Measurements from ENCODE around the gene DUS2. TPM values are rescaled to one million over a fixed set of nuclear protein-coding genes. Genes with fewer than 3 reads are reported as not detected.
A peak's percentile ranks its signal among the peaks of the same experiment; 100 is the strongest.

Gene DUS2
- total and polyA plus RNA-seq, 4 donors: 3.0 to 13.1 (median 7.1) TPM

DNA sequence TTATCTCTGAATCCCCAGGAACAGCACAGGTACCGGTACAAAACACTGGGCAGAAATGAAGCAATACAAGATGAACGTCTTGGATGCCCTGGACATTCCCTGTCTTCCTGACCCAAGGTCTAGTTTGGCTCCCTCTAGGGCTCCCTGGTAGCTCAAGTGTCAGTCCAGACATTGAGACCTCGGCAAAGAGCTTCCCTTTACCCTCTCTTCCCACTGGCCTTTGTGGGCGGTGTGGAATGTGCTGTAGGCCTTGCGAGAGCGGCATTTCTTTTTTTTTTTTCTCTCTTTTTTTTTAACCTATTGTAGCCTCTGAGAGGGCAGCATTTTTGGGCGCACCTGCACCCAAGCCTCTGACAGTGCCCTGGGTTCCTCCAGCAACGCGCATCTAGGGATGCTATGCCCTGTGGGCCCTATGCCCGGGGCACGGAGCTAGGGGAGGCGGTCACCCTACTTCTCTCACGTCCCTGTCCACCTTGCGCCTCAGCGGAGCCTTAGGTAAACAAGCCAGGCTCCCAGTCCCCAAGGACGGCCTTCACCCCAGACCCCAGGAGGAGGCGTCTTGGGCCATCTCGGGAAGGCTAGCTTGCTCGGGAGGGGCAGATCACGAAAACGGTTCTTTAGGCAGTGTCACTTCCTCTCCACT lies 60.9 kb downstream of the DUS2 start:
- H3K9me3 ChIP-seq (ENCODE audit: control insufficient read depth, low read length): no peaks in the 10 kb centered on the region
- peak in 1 of 2 donors; percentile 80 for DNase-seq
- H3K36me3 ChIP-seq (ENCODE audit: control insufficient read depth in 1 of 2, insufficient read depth in 2 of 2, low read length in 1 of 2): no peaks in the 10 kb centered on the region
- 14 to 15% methylated on average over 21 of the region's 21 CpGs for WGBS, 2 donors
- H3K4me1 ChIP-seq (ENCODE audit: control insufficient read depth in 1 of 2, insufficient read depth in 2 of 2, low read length in 2 of 2): no peaks in the 10 kb centered on the region
- no peaks in the 10 kb centered on the region for H3K27me3 ChIP-seq (ENCODE audit: control insufficient read depth in 1 of 2, insufficient read depth in 2 of 2, low read length in 1 of 2)
- no peak for ATAC-seq (ENCODE audit: low FRiP score)
- H3K27ac ChIP-seq (ENCODE audit: low read depth in 1 of 2, low read length in 2 of 2): peak overlapping the region; percentile 88 to 93
- intact Hi-C loops (cut with DNase I): loop anchor here (5.0 to 10.0 kb wide), 2 partner anchors 148 to 151 kb away; partner anchors contain the start of gene ESRP2 (in 1 of the 2)
- H3K4me3 ChIP-seq (ENCODE audit: low read length in 2 of 2): peak overlapping the region in 1 of 2 donors; percentile 49

DNA sequence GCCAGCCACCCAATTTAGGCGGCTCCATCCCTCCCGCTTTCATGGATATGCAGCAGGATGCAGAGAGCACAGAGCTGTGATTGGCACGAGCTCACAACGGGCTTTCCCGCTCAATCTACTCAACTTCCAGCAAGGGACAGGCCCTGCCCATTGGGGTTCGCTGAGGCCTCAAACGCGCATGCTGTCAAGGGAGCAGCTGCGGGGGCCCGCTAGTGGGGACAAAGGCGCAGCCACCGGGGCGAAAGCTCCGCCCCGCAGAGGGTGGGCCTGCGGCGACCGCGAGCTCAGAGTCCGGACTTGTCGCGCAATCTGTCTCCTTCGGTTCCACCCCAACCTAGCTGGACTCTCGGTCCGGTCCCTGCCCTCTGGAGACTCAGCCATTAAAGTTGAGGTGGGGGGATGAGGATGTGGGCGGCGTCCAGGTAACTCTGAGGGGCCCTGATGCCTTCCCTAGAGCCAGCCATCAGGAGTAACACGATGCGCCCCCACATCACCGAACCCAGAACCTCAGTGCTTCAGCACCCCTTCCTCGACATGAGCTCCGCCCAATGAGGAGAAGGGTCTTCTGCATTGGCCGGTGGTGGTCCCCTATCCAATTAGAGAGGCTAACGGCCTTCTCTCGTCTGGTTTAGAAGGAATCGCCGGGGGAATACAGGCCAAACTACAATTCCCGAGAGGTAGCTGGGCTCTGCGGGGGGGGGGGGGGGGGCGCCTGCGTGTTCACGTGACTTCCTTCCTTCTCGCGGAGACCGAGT lies 61.6 kb downstream of the DUS2 start:
- Histone ChIP-seq H3K9me3 (ENCODE audit: control insufficient read depth, low read length) (no peaks in the 10 kb centered on the region), H3K27ac (ENCODE audit: low read depth in 1 of 2, low read length in 2 of 2) (peak overlapping the region; percentile 88 to 93), H3K4me1 (ENCODE audit: control insufficient read depth in 1 of 2, insufficient read depth in 2 of 2, low read length in 2 of 2) (no peaks in the 10 kb centered on the region), H3K36me3 (ENCODE audit: control insufficient read depth in 1 of 2, insufficient read depth in 2 of 2, low read length in 1 of 2) (no peaks in the 10 kb centered on the region), H3K27me3 (ENCODE audit: control insufficient read depth in 1 of 2, insufficient read depth in 2 of 2, low read length in 1 of 2) (no peaks in the 10 kb centered on the region), H3K4me3 (ENCODE audit: low read length in 2 of 2) (peak overlapping the region; percentile 42 to 49)
- ATAC-seq (ENCODE audit: low FRiP score): peak; percentile 91
- WGBS, 2 donors: 0% methylated on average over 41 to 45 of the region's 45 CpGs
- intact Hi-C loops (cut with DNase I): loop anchor here (5.0 to 10.0 kb wide), 2 partner anchors 148 to 150 kb away; partner anchors contain the start of gene ESRP2 (in 1 of the 2)
- peak; percentile 94 to 96 for DNase-seq

DNA sequence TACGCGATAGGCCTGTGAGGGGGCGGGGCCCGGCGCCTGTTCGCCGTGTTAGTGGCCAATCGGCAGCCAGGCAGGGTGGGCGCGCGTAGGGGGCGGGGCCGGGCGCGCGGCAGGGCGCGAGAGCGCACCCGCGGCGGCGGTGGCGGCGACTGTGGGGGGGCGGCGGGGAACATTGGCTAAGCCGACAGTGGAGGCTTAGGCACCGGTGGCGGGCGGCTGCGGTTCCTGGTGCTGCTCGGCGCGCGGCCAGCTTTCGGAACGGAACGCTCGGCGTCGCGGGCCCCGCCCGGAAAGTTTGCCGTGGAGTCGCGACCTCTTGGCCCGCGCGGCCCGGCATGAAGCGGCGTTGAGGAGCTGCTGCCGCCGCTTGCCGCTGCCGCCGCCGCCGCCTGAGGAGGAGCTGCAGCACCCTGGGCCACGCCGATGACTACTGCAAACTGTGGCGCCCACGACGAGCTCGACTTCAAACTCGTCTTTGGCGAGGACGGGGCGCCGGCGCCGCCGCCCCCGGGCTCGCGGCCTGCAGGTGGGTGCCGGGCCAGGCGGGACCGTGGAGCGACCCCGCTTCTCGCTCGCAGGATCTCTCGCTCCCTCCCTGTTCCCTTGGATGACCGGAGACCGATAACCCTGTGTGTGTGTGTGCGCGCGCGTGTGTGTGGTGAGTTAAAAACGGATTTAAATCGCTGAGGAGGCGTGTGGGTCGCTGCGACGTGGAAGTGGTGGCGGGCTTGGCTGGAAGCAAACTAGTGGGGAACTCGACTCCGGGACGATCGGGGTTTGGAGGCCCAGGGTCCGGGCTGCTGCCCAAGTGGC lies 62.4 kb downstream of the DUS2 start, which contains the start of gene NFATC3:
NFATC3 (plus strand) TSS at position 112 of the 813 bp plus-strand sequence; CDS start at position 424, 312 bp downstream.
- intact Hi-C loops (cut with DNase I): loop anchor here in 1 of 2 donors (10.0 kb wide), 1 partner anchor 149 kb away; the partner anchor contains the start of gene ESRP2
- H3K9me3 ChIP-seq (ENCODE audit: control insufficient read depth, low read length): no peaks in the 10 kb centered on the region
- peak within 1 kb of the TSS; percentile 78 to 81 for H3K4me3 ChIP-seq (ENCODE audit: low read length in 2 of 2)
- H3K27me3 ChIP-seq (ENCODE audit: control insufficient read depth in 1 of 2, insufficient read depth in 2 of 2, low read length in 1 of 2): no peaks in the 10 kb centered on the region
- DNase-seq (peak; percentile 99 to 100), ATAC-seq (ENCODE audit: low FRiP score) (peak; percentile 96)
- no peaks in the 10 kb centered on the region for H3K36me3 ChIP-seq (ENCODE audit: control insufficient read depth in 1 of 2, insufficient read depth in 2 of 2, low read length in 1 of 2)
- H3K27ac ChIP-seq (ENCODE audit: low read depth in 1 of 2, low read length in 2 of 2): peak within 1 kb of the TSS; percentile 88 to 93
- 0% methylated on average over 97 to 104 of the region's 104 CpGs for WGBS, 2 donors
- no peaks in the 10 kb centered on the region for H3K4me1 ChIP-seq (ENCODE audit: control insufficient read depth in 1 of 2, insufficient read depth in 2 of 2, low read length in 2 of 2)

DNA sequence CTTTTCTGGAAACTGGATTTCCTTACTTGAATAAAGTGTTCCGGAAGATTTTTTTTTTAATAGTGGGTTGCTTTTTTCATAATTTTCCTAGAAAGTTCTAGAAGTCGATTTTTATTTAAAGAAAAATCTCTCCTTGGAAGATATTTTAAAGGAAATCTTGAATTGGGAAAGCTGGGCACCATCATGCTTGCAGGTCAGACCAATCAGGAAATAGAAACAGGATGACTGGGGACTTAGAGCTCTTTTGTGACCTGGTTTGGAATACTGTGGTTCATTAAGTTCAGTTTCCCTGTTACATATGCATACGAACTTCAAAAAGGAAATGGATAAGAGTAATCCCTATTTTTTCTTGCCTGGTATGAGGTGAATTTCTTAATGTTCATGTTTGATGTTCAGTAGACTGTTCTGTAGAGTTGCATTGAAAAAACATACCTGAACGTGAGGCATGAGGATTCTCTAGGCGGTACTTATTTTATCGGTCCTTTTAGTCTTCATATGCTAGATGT lies 63.3 kb downstream of the DUS2 start:
- Histone ChIP-seq H3K9me3 (ENCODE audit: control insufficient read depth, low read length) (no peaks in the 10 kb centered on the region), H3K27ac (ENCODE audit: low read depth in 1 of 2, low read length in 2 of 2) (no peak overlapping the region), H3K4me3 (ENCODE audit: low read length in 2 of 2) (peak overlapping the region; percentile 78 to 81), H3K27me3 (ENCODE audit: control insufficient read depth in 1 of 2, insufficient read depth in 2 of 2, low read length in 1 of 2) (no peaks in the 10 kb centered on the region), H3K4me1 (ENCODE audit: control insufficient read depth in 1 of 2, insufficient read depth in 2 of 2, low read length in 2 of 2) (peaks cover 0 to 1% of the 10 kb centered on the region in 2 donors), H3K36me3 (ENCODE audit: control insufficient read depth in 1 of 2, insufficient read depth in 2 of 2, low read length in 1 of 2) (no peaks in the 10 kb centered on the region)
- no peak for ATAC-seq (ENCODE audit: low FRiP score)
- no peak for DNase-seq
- intact Hi-C loops (cut with DNase I): loop anchor here in 1 of 2 donors (10.0 kb wide), 1 partner anchor 148 kb away; the partner anchor contains the start of gene ESRP2
- 0% methylated on average over 6 of the region's 6 CpGs for WGBS, 2 donors

DNA sequence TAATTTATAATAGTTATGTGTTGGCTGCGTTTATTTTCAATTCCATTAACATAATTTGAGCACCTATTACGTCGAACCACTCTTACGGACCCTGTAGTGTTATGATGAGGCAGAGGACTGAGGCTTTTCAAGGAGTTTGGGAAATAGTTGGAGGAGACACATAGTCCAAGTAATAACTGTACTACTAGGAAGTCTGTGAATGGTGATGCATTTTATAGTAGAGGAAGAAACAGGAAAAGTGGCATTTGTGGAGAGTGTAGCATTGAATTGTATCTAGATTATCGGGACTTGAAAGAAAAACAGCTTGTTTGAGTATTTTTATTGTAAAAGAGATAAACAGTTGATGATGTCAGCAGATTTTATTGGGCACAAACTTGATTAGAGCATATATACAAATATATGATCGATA lies 63.8 kb downstream of the DUS2 start:
- H3K4me1 ChIP-seq (ENCODE audit: control insufficient read depth in 1 of 2, insufficient read depth in 2 of 2, low read length in 2 of 2): peaks cover 0 to 1% of the 10 kb centered on the region in 2 donors
- peak overlapping the region; percentile 78 to 81 for H3K4me3 ChIP-seq (ENCODE audit: low read length in 2 of 2)
- H3K27ac ChIP-seq (ENCODE audit: low read depth in 1 of 2, low read length in 2 of 2): no peak overlapping the region
- H3K9me3 ChIP-seq (ENCODE audit: control insufficient read depth, low read length): no peaks in the 10 kb centered on the region
- H3K27me3 ChIP-seq (ENCODE audit: control insufficient read depth in 1 of 2, insufficient read depth in 2 of 2, low read length in 1 of 2): no peaks in the 10 kb centered on the region
- ATAC-seq (ENCODE audit: low FRiP score): no peak
- no peaks in the 10 kb centered on the region for H3K36me3 ChIP-seq (ENCODE audit: control insufficient read depth in 1 of 2, insufficient read depth in 2 of 2, low read length in 1 of 2)
- intact Hi-C loops (cut with DNase I): loop anchor here in 1 of 2 donors (10.0 kb wide), 1 partner anchor 148 kb away; the partner anchor contains the start of gene ESRP2
- WGBS, 2 donors: 6 to 7% methylated on average over 6 of the region's 6 CpGs
- DNase-seq: no peak

DNA sequence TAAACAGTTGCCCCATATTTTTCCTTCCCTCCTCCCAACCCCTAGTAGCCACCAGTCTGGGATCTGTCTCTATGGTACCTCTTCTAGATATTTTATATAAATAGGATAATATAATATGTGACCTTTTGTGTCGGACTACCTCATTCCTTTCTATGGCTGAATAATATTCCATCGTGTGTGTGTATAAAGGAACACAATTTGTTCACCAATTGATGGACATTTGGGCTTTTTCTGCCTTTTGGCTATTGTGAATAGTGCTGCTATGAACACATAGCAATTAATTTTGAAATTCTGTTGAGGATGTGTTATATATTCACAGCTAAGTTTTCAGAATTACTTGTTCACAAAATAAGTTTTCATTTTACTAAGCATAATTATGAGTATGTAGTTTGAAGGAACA lies 64.6 kb downstream of the DUS2 start:
- Histone ChIP-seq H3K36me3 (ENCODE audit: control insufficient read depth in 1 of 2, insufficient read depth in 2 of 2, low read length in 1 of 2) (no peaks in the 10 kb centered on the region), H3K4me1 (ENCODE audit: control insufficient read depth in 1 of 2, insufficient read depth in 2 of 2, low read length in 2 of 2) (peaks cover 0 to 1% of the 10 kb centered on the region in 2 donors), H3K27ac (ENCODE audit: low read depth in 1 of 2, low read length in 2 of 2) (no peak overlapping the region), H3K9me3 (ENCODE audit: control insufficient read depth, low read length) (no peaks in the 10 kb centered on the region), H3K27me3 (ENCODE audit: control insufficient read depth in 1 of 2, insufficient read depth in 2 of 2, low read length in 1 of 2) (no peaks in the 10 kb centered on the region), H3K4me3 (ENCODE audit: low read length in 2 of 2) (no peak overlapping the region)
- intact Hi-C loops (cut with DNase I): loop anchor here in 1 of 2 donors (10.0 kb wide), 1 partner anchor 147 kb away; the partner anchor contains the start of gene ESRP2
- DNase-seq (no peak), ATAC-seq (ENCODE audit: low FRiP score) (no peak)
- 67 to 81% methylated on average over 2 of the region's 2 CpGs for WGBS, 2 donors

DNA sequence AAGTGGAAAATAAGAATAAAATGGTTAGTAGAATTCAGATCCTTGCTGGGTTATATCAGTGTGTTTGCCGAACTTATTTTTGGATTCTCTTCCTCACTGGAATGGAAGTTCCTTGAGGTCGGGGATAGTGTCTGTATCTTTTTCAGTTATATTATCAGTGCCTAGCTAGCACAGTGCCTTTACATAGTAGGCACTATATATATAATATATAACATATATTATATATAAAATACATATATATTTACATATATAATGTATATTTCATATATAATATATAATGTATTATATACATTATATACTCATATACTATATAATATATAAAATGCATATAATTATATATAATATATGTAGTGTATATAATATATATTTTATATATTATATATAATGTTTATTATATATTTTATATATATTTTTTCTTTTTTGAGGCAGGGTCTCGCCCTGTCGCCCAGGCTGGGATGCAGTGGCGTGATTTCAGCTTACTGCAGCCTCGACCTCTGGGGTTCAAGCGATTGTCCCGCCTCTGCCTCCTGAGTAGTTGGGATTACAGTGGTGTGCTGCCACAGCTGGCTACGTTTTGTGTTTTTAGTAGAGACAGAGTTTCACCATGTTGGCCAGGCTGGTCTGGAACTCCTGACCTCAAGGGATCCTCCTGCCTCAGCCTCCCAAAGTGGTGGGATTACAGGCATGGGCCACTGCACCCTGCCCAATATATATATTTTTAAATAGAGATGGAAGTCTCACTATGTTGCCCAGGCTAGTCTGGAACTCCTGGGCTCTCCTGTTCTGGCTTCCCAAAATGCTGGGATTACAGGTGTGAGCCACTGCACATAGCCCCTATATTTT lies 65.3 kb downstream of the DUS2 start:
- H3K4me1 ChIP-seq (ENCODE audit: control insufficient read depth in 1 of 2, insufficient read depth in 2 of 2, low read length in 2 of 2): peaks cover 0 to 1% of the 10 kb centered on the region in 2 donors
- H3K27ac ChIP-seq (ENCODE audit: low read depth in 1 of 2, low read length in 2 of 2): no peak overlapping the region
- WGBS, 2 donors: 78 to 83% methylated on average over 9 of the region's 9 CpGs
- ATAC-seq (ENCODE audit: low FRiP score): no peak
- DNase-seq: no peak
- H3K4me3 ChIP-seq (ENCODE audit: low read length in 2 of 2): no peak overlapping the region
- H3K27me3 ChIP-seq (ENCODE audit: control insufficient read depth in 1 of 2, insufficient read depth in 2 of 2, low read length in 1 of 2): no peaks in the 10 kb centered on the region
- intact Hi-C loops (cut with DNase I): loop anchor here in 1 of 2 donors (10.0 kb wide), 1 partner anchor 146 kb away; the partner anchor contains the start of gene ESRP2
- H3K9me3 ChIP-seq (ENCODE audit: control insufficient read depth, low read length): no peaks in the 10 kb centered on the region
- H3K36me3 ChIP-seq (ENCODE audit: control insufficient read depth in 1 of 2, insufficient read depth in 2 of 2, low read length in 1 of 2): no peaks in the 10 kb centered on the region
